Smooth muscle cell of the coronary artery (primary cell): Measurements from ENCODE around the gene SPAG17. TPM values are rescaled to one million over a fixed set of nuclear protein-coding genes. Genes with fewer than 3 reads are reported as not detected.

Source experiments
- total RNA-seq: library from RNA; depleted of rRNA; stranded (reverse); fragments of >200 nt; gene quantifications from 2 replicates; pipeline ENCODE4 v1.2.3, GENCODE V29; 2014; ENCODE audit warnings: low replicate concordance

Gene SPAG17
- total RNA-seq: under 0.01 TPM in 1 of 2 replicates, not detected in the other

GRCh38 chr1:118185084-118185832, at the start of gene SPAG17:
Gene SPAG17, minus strand, starts transcription at chr1:118185228. Its CDS starts 71 bp downstream, at chr1:118185157.

GRCh38 chr1:117929343-117930172, 255.5 kb downstream of the SPAG17 start, which contains the start of the genes GDAP2 and WDR3:
Gene GDAP2, minus strand, starts transcription at chr1:117929621. Its CDS starts 9,264 bp downstream, at chr1:117920357.
Gene WDR3, plus strand, starts transcription at chr1:117929739. Its CDS starts 3,581 bp downstream, at chr1:117933320.

